ENCODE results near the gene GOLIM4. TPM values are rescaled to one million over a fixed set of nuclear protein-coding genes. Genes with fewer than 3 reads are reported as not detected.

GOLIM4 gene
- polyA plus RNA-seq, 1 donor from 2014 or later: 3.2 TPM

DNA sequence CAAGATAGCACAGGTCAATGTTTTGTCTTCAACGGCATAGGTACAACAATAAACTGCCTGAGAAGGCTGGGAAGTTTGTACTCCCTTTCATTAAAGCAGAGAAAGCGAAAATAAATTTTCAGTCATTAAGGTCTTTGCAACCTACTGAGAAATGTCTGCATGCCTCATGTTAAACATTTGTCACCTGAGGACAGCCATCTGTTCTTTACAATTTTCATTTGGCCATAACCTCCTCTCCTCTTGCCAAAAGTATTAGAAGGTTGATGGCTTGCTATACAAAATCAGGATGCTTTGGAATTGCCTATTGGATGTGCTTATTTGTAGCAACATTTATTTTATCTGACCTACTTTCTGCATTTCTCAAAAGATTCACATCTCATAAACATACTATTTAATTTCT, 122.7 kb downstream of the GOLIM4 start:
- H3K27ac ChIP-seq (ENCODE audit: low read length): no peak overlapping the region
- H3K9me2 ChIP-seq (ENCODE audit: insufficient read depth, low read length): no peaks in the 10 kb centered on the region
- no peak overlapping the region for H2AFZ ChIP-seq (ENCODE audit: low read depth, low read length)
- TF ChIP-seq EP300 (conservative IDR thresholded peaks at IDR 0.05; ENCODE audit: poor library complexity, severe bottlenecking) (no peak), SMC3 (conservative IDR thresholded peaks at IDR 0.05; ENCODE audit: poor library complexity) (no peak), TAF1 (IDR thresholded peaks at IDR 0.05; ENCODE audit: low read depth) (no peak), EZH2 (IDR thresholded peaks at IDR 0.05; ENCODE audit: borderline replicate concordance, insufficient read depth, low read length, poor library complexity, severe bottlenecking) (no peak), MXI1 (conservative IDR thresholded peaks at IDR 0.05; ENCODE audit: poor library complexity, severe bottlenecking) (no peak), RAD21 (conservative IDR thresholded peaks at IDR 0.05) (no peak), POLR2AphosphoS5 (IDR thresholded peaks at IDR 0.05) (no peak)
- TF ChIP-seq, protein P1, sequence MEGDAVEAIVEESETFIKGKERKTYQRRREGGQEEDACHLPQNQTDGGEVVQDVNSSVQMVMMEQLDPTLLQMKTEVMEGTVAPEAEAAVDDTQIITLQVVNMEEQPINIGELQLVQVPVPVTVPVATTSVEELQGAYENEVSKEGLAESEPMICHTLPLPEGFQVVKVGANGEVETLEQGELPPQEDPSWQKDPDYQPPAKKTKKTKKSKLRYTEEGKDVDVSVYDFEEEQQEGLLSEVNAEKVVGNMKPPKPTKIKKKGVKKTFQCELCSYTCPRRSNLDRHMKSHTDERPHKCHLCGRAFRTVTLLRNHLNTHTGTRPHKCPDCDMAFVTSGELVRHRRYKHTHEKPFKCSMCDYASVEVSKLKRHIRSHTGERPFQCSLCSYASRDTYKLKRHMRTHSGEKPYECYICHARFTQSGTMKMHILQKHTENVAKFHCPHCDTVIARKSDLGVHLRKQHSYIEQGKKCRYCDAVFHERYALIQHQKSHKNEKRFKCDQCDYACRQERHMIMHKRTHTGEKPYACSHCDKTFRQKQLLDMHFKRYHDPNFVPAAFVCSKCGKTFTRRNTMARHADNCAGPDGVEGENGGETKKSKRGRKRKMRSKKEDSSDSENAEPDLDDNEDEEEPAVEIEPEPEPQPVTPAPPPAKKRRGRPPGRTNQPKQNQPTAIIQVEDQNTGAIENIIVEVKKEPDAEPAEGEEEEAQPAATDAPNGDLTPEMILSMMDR (IDR thresholded peaks at IDR 0.05; ENCODE audit: poor library complexity, severe bottlenecking): no peak
- TF ChIP-seq, protein P2, sequence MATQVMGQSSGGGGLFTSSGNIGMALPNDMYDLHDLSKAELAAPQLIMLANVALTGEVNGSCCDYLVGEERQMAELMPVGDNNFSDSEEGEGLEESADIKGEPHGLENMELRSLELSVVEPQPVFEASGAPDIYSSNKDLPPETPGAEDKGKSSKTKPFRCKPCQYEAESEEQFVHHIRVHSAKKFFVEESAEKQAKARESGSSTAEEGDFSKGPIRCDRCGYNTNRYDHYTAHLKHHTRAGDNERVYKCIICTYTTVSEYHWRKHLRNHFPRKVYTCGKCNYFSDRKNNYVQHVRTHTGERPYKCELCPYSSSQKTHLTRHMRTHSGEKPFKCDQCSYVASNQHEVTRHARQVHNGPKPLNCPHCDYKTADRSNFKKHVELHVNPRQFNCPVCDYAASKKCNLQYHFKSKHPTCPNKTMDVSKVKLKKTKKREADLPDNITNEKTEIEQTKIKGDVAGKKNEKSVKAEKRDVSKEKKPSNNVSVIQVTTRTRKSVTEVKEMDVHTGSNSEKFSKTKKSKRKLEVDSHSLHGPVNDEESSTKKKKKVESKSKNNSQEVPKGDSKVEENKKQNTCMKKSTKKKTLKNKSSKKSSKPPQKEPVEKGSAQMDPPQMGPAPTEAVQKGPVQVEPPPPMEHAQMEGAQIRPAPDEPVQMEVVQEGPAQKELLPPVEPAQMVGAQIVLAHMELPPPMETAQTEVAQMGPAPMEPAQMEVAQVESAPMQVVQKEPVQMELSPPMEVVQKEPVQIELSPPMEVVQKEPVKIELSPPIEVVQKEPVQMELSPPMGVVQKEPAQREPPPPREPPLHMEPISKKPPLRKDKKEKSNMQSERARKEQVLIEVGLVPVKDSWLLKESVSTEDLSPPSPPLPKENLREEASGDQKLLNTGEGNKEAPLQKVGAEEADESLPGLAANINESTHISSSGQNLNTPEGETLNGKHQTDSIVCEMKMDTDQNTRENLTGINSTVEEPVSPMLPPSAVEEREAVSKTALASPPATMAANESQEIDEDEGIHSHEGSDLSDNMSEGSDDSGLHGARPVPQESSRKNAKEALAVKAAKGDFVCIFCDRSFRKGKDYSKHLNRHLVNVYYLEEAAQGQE (IDR thresholded peaks at IDR 0.05; ENCODE audit: borderline replicate concordance): no peak
- H3K9me3 ChIP-seq (ENCODE audit: low read length): no peaks in the 10 kb centered on the region
- no peaks in the 10 kb centered on the region for H3K36me3 ChIP-seq (ENCODE audit: insufficient read depth, low read length)
- no peaks in the 10 kb centered on the region for H3K27me3 ChIP-seq (ENCODE audit: insufficient read depth, low read depth, low read length)
- no peaks in the 10 kb centered on the region for H3K79me2 ChIP-seq (replicated peaks; ENCODE audit: insufficient read depth, low read length)
- H4K20me1 ChIP-seq (ENCODE audit: insufficient read depth): no peaks in the 10 kb centered on the region
- H3K9ac ChIP-seq (ENCODE audit: low read length): no peak overlapping the region
- no peak overlapping the region for H3K4me3 ChIP-seq (ENCODE audit: low read length)
- H3K4me2 ChIP-seq (ENCODE audit: low read length): no peak overlapping the region
- no peaks in the 10 kb centered on the region for H3F3A ChIP-seq (ENCODE audit: insufficient read depth, low read length, poor library complexity, severe bottlenecking)

DNA sequence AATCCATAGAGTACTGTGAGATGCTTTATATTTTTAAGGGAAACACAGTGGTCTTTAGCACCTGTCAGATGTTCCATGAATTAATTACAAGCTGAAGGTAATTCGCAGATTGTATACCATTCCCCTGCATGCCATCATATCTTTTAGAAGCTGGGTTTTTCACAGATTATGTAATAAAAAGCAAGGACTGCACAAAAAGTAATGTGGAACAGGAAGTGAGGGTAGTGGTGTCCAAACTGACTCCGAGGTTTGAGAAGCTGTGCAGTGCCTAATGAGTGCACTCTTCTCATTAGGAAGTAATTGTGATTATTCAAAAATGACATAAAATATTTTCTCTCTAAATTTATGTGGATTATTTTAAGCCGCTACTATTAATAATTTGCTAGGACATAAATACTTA, 123.2 kb downstream of the GOLIM4 start:
- Histone ChIP-seq H4K20me1 (ENCODE audit: insufficient read depth) (no peaks in the 10 kb centered on the region), H3K36me3 (ENCODE audit: insufficient read depth, low read length) (no peaks in the 10 kb centered on the region), H3K9ac (ENCODE audit: low read length) (no peak overlapping the region), H3F3A (ENCODE audit: insufficient read depth, low read length, poor library complexity, severe bottlenecking) (no peaks in the 10 kb centered on the region), H3K79me2 (replicated peaks; ENCODE audit: insufficient read depth, low read length) (no peaks in the 10 kb centered on the region), H3K4me3 (ENCODE audit: low read length) (no peak overlapping the region), H3K9me3 (ENCODE audit: low read length) (no peaks in the 10 kb centered on the region), H2AFZ (ENCODE audit: low read depth, low read length) (no peak overlapping the region), H3K27me3 (ENCODE audit: insufficient read depth, low read depth, low read length) (no peaks in the 10 kb centered on the region), H3K27ac (ENCODE audit: low read length) (no peak overlapping the region), H3K4me2 (ENCODE audit: low read length) (no peak overlapping the region), H3K9me2 (ENCODE audit: insufficient read depth, low read length) (no peaks in the 10 kb centered on the region)
- TF ChIP-seq RAD21 (conservative IDR thresholded peaks at IDR 0.05) (no peak), POLR2AphosphoS5 (IDR thresholded peaks at IDR 0.05) (no peak), MXI1 (conservative IDR thresholded peaks at IDR 0.05; ENCODE audit: poor library complexity, severe bottlenecking) (no peak), TAF1 (IDR thresholded peaks at IDR 0.05; ENCODE audit: low read depth) (no peak), SMC3 (conservative IDR thresholded peaks at IDR 0.05; ENCODE audit: poor library complexity) (no peak), EP300 (conservative IDR thresholded peaks at IDR 0.05; ENCODE audit: poor library complexity, severe bottlenecking) (no peak), EZH2 (IDR thresholded peaks at IDR 0.05; ENCODE audit: borderline replicate concordance, insufficient read depth, low read length, poor library complexity, severe bottlenecking) (no peak)
- TF ChIP-seq, protein P1 (IDR thresholded peaks at IDR 0.05; ENCODE audit: poor library complexity, severe bottlenecking): no peak
- TF ChIP-seq, protein P2 (IDR thresholded peaks at IDR 0.05; ENCODE audit: borderline replicate concordance): no peak

Measured in neural cell (in vitro differentiated cells).